Duodenal mucosa (tissue), 2 donors: ENCODE data around the gene RPL28.

Source experiments
- H3K27ac ChIP-seq: one replicate; pipeline ENCODE4 v1.7.0; 2013; ENCODE audit warnings: low read depth, low read length
- H3K27me3 ChIP-seq, 2 donors: one replicate each; pipeline ENCODE4 v1.7.0; 2013; ENCODE audit warnings: low read length in 2 of 2, control low read depth in 1 of 2; ENCODE audit not compliant: insufficient read depth in 2 of 2, control insufficient read depth in 1 of 2
- H3K36me3 ChIP-seq, 2 donors: one replicate each; pipeline ENCODE4 v1.7.0; 2013; ENCODE audit warnings: low read length in 2 of 2, control low read depth in 1 of 2; ENCODE audit not compliant: insufficient read depth in 2 of 2, control insufficient read depth in 1 of 2
- H3K4me1 ChIP-seq, 2 donors: one replicate each; pipeline ENCODE4 v1.7.0; 2013; ENCODE audit warnings: low read length in 2 of 2, control low read depth in 1 of 2; ENCODE audit not compliant: insufficient read depth in 2 of 2, control insufficient read depth in 1 of 2
- H3K4me3 ChIP-seq, 2 donors: one replicate each; pipeline ENCODE4 v1.7.0; 2013; ENCODE audit warnings: low read length in 2 of 2, low read depth in 1 of 2
- H3K9ac ChIP-seq, 2 donors: one replicate each; pipeline ENCODE4 v1.7.0; 2013; ENCODE audit warnings: low read length in 2 of 2, low read depth in 1 of 2
- H3K9me3 ChIP-seq, 2 donors: one replicate each; pipeline ENCODE4 v1.7.0; 2013; ENCODE audit warnings: low read length in 2 of 2, control low read depth in 1 of 2; ENCODE audit not compliant: control insufficient read depth in 1 of 2

RPL28 gene

GRCh38 chr19:55362990-55363716, 22.6 kb upstream of the RPL28 start, which contains the start of gene GARIN5B:
GARIN5B (minus strand) TSS chr19:55363260; CDS start chr19:55363066, 194 bp downstream.
- H3K9me3 ChIP-seq: no peaks in the 10 kb centered on the region
- H3K4me3 ChIP-seq: no peak within 1 kb of the TSS
- peaks cover under 1 to 4% of the 10 kb centered on the region in 2 donors for H3K27me3 ChIP-seq
- H3K9ac ChIP-seq: no peak within 1 kb of the TSS
- H3K27ac ChIP-seq: no peak within 1 kb of the TSS
- H3K36me3 ChIP-seq: no peaks in the 10 kb centered on the region
- H3K4me1 ChIP-seq: no peaks in the 10 kb centered on the region

GRCh38 chr19:55365245-55365644, 20.5 kb upstream of the RPL28 start:
- peaks cover 18 to 20% of the 10 kb centered on the region in 2 donors for H3K27me3 ChIP-seq

GRCh38 chr19:55365964-55366363, 19.8 kb upstream of the RPL28 start:
- Histone ChIP-seq H3K9ac (no peak overlapping the region), H3K27me3 (peaks cover 24% of the 10 kb centered on the region in 2 donors), H3K27ac (no peak overlapping the region), H3K36me3 (no peaks in the 10 kb centered on the region), H3K4me1 (no peaks in the 10 kb centered on the region), H3K9me3 (no peaks in the 10 kb centered on the region), H3K4me3 (no peak overlapping the region)

More at GRCh38 chr19:55365245-55365644, 20.5 kb upstream of the RPL28 start:
- Histone ChIP-seq H3K9me3 (no peaks in the 10 kb centered on the region), H3K4me3 (no peak overlapping the region), H3K27ac (no peak overlapping the region), H3K4me1 (no peaks in the 10 kb centered on the region), H3K9ac (no peak overlapping the region), H3K36me3 (no peaks in the 10 kb centered on the region)

GRCh38 chr19:55366790-55367189, 18.9 kb upstream of the RPL28 start:
- H3K27ac ChIP-seq: no peak overlapping the region
- no peaks in the 10 kb centered on the region for H3K4me1 ChIP-seq
- no peaks in the 10 kb centered on the region for H3K9me3 ChIP-seq
- no peak overlapping the region for H3K9ac ChIP-seq
- no peaks in the 10 kb centered on the region for H3K36me3 ChIP-seq
- peaks cover 27 to 29% of the 10 kb centered on the region in 2 donors for H3K27me3 ChIP-seq
- no peak overlapping the region for H3K4me3 ChIP-seq

- Histone ChIP-seq H3K36me3 (no peaks in the 10 kb centered on the region), H3K4me1 (no peaks in the 10 kb centered on the region), H3K27me3 (peaks cover 36 to 40% of the 10 kb centered on the region in 2 donors)
These were observed 17.6 kb upstream of the RPL28 start for GRCh38 chr19:55368106-55368505.

GRCh38 chr19:55368701-55369563, 16.8 kb upstream of the RPL28 start:
- no peak overlapping the region for H3K4me3 ChIP-seq
- H3K9ac ChIP-seq: no peak overlapping the region
- H3K27ac ChIP-seq: no peak overlapping the region

More at GRCh38 chr19:55368106-55368505, 17.6 kb upstream of the RPL28 start:
- H3K27ac ChIP-seq: no peak overlapping the region
- no peak overlapping the region for H3K4me3 ChIP-seq
- H3K9me3 ChIP-seq: no peaks in the 10 kb centered on the region
- H3K9ac ChIP-seq: no peak overlapping the region

GRCh38 chr19:55369653-55370304, 16.0 kb upstream of the RPL28 start:
- peak overlapping the region in 1 of 2 donors; percentile 21 for H3K4me3 ChIP-seq
- H3K4me1 ChIP-seq: no peaks in the 10 kb centered on the region
- peaks cover 47 to 49% of the 10 kb centered on the region in 2 donors for H3K27me3 ChIP-seq
- no peaks in the 10 kb centered on the region for H3K36me3 ChIP-seq
- H3K27ac ChIP-seq: no peak overlapping the region
- no peaks in the 10 kb centered on the region for H3K9me3 ChIP-seq
- no peak overlapping the region for H3K9ac ChIP-seq

More at GRCh38 chr19:55368701-55369563, 16.8 kb upstream of the RPL28 start:
- Histone ChIP-seq H3K27me3 (peaks cover 41 to 45% of the 10 kb centered on the region in 2 donors), H3K4me1 (no peaks in the 10 kb centered on the region), H3K36me3 (no peaks in the 10 kb centered on the region), H3K9me3 (no peaks in the 10 kb centered on the region)

GRCh38 chr19:55370305-55370988, 15.3 kb upstream of the RPL28 start, which contains the start of gene IL11:
IL11 (minus strand) TSS chr19:55370463; CDS start chr19:55370310, 153 bp downstream.
- Histone ChIP-seq H3K9ac (no peak within 1 kb of the TSS), H3K27me3 (peaks cover 47 to 49% of the 10 kb centered on the region in 2 donors)

GRCh38 chr19:55372316-55373081, 13.2 kb upstream of the RPL28 start:
- H3K27me3 ChIP-seq: peaks cover 47 to 53% of the 10 kb centered on the region in 2 donors
- H3K27ac ChIP-seq: no peak overlapping the region
- H3K9me3 ChIP-seq: no peaks in the 10 kb centered on the region
- H3K4me3 ChIP-seq: no peak overlapping the region
- no peaks in the 10 kb centered on the region for H3K36me3 ChIP-seq
- peaks cover 0 to 6% of the 10 kb centered on the region in 2 donors for H3K4me1 ChIP-seq
- H3K9ac ChIP-seq: no peak overlapping the region

More at GRCh38 chr19:55370305-55370988, 15.3 kb upstream of the RPL28 start, which contains the start of gene IL11:
- Histone ChIP-seq H3K4me3 (peak within 1 kb of the TSS in 1 of 2 donors; percentile 21), H3K36me3 (no peaks in the 10 kb centered on the region), H3K4me1 (no peaks in the 10 kb centered on the region), H3K27ac (no peak within 1 kb of the TSS), H3K9me3 (no peaks in the 10 kb centered on the region)
